ENCODE data around the gene FIBCD1. TPM values are rescaled to one million over a fixed set of nuclear protein-coding genes. Genes with fewer than 3 reads are reported as not detected.

Gene FIBCD1
- total and polyA plus RNA-seq, 9 of the 15 experiments (the other 6 are each of a cell fraction or from before 2014, with no cell fraction given): 0.53 to 1.2 (median 0.95) TPM; not detected in 4

GRCh38 chr9:130946766-130947617 lies 7.9 kb upstream of the FIBCD1 start:
- no peaks in the 10 kb centered on the region for H3K79me2 ChIP-seq (ENCODE audit: control insufficient read depth, insufficient read depth, low read length)

More at GRCh38 chr9:130946766-130947617, 7.9 kb upstream of the FIBCD1 start:
- WGBS (ENCODE audit: insufficient coverage, low coverage, missing lambda C conversion rate): 2% methylated on average over 16 of the region's 16 CpGs
- Histone ChIP-seq H3K4me3 (no peak overlapping the region), H3K27me3 (ENCODE audit: control insufficient read depth in 2 of 2, insufficient read depth in 2 of 2, low read length in 2 of 2) (peaks cover 35 to 72% of the 10 kb centered on the region in 2 experiments), H4K20me1 (replicated peaks; ENCODE audit: control insufficient read depth, insufficient read depth, low read length) (peaks cover 35% of the 10 kb centered on the region), H3K36me3 (ENCODE audit: control insufficient read depth, insufficient read depth, low read length) (no peaks in the 10 kb centered on the region), H3K9me3 (replicated peaks; ENCODE audit: control insufficient read depth, insufficient read depth, low read depth, low read length) (peaks cover 9% of the 10 kb centered on the region), H3K4me2 (ENCODE audit: insufficient read depth, low read length) (peak overlapping the region; percentile 8; the same call in 1 of the 2 replicates), H3K9ac (ENCODE audit: insufficient read depth in 1 of 2, low read depth in 2 of 2, low read length in 2 of 2) (peak overlapping the region in 1 of 2 experiments; percentile 6; a peak in 2 of 4 replicates), H3K9me1 (ENCODE audit: control insufficient read depth, insufficient read depth, low read length) (peaks cover 8% of the 10 kb centered on the region), H3K4me1 (replicated peaks in 1 of 2; ENCODE audit: control insufficient read depth in 2 of 2, insufficient read depth in 2 of 2, low read length in 2 of 2) (peaks cover 6 to 9% of the 10 kb centered on the region in 2 experiments; a peak in 4 of 5 replicates), H2AFZ (ENCODE audit: low read depth, low read length) (no peak overlapping the region), H3K27ac (ENCODE audit: extremely low read depth, low read depth, low read length) (no peak overlapping the region)
- in situ Hi-C loops (cut with MboI) (no loop called here), intact Hi-C loops (cut with micrococcal nuclease) (no loop called here)
- ChIA-PET CTCF (ENCODE audit: low intra/inter-chr PET ratio) (no interaction called here), POLR2A (interaction anchor here (0.6 to 7.4 kb wide), 20 partner anchors 9 to 180 kb away, joined by 3 to 93 read pairs (median 4); no protein-coding TSS in a partner anchor)
- BruUV-seq (replicated peaks): no TSS peak
- TF ChIP-seq, protein P1, sequence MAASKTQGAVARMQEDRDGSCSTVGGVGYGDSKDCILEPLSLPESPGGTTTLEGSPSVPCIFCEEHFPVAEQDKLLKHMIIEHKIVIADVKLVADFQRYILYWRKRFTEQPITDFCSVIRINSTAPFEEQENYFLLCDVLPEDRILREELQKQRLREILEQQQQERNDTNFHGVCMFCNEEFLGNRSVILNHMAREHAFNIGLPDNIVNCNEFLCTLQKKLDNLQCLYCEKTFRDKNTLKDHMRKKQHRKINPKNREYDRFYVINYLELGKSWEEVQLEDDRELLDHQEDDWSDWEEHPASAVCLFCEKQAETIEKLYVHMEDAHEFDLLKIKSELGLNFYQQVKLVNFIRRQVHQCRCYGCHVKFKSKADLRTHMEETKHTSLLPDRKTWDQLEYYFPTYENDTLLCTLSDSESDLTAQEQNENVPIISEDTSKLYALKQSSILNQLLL (CRISPR knock-in tag; IDR thresholded peaks at IDR 0.05; ENCODE audit: borderline replicate concordance): no peak
- TF ChIP-seq ZFPM2 (CRISPR knock-in tag; IDR thresholded peaks at IDR 0.05): no peak
- TF ChIP-seq HDAC6 (IDR thresholded peaks at IDR 0.05; ENCODE audit: low read depth, low read length): no peak
- no peak for TF ChIP-seq RNF219 (CRISPR knock-in tag; IDR thresholded peaks at IDR 0.05)
- TF ChIP-seq BRD4 (IDR thresholded peaks at IDR 0.05): no peak
- no peak for TF ChIP-seq PHF20 (IDR thresholded peaks at IDR 0.05; ENCODE audit: partially characterized antibody)
- TF ChIP-seq IFI16 (CRISPR knock-in tag; IDR thresholded peaks at IDR 0.05): no peak
- no peak for TF ChIP-seq SMARCB1 (IDR thresholded peaks at IDR 0.05; ENCODE audit: insufficient read length, low read depth)
- TF ChIP-seq ZNF263 (CRISPR knock-in tag; IDR thresholded peaks at IDR 0.05; ENCODE audit: borderline replicate concordance): no peak
- TF ChIP-seq ZBTB8A (IDR thresholded peaks at IDR 0.05; ENCODE audit: partially characterized antibody): no peak
- no peak for TF ChIP-seq HDAC3 (IDR thresholded peaks at IDR 0.05; ENCODE audit: borderline replicate concordance, partially characterized antibody)
- no peak for TF ChIP-seq KDM2B (CRISPR knock-in tag; IDR thresholded peaks at IDR 0.05)
- TF ChIP-seq GATA2 (CRISPR knock-in tag; IDR thresholded peaks at IDR 0.05): no peak
- TF ChIP-seq RAD51 (IDR thresholded peaks at IDR 0.05; ENCODE audit: borderline replicate concordance, low read depth): no peak
- no peak for TF ChIP-seq E2F8 (IDR thresholded peaks at IDR 0.05; ENCODE audit: low read depth, partially characterized antibody)
- no peak for FAIRE-seq
- peak; percentile 61 to 70 (median 68) for DNase-seq (ENCODE audit: extremely low read depth in 1 of 4, low spot score in 3 of 4)
- ATAC-seq: peak; percentile 37

Data from K562 (cell line).